ENCODE measurements around the gene NR6A1.

NR6A1 gene

GRCh38 chr9:124803911-124804310, 32.8 kb upstream of the NR6A1 start:
- Mint-ChIP-seq H3K9me3 (no peaks in the 10 kb centered on the region), H3K27me3 (peaks cover 2% of the 10 kb centered on the region), H3K36me3 (ENCODE audit: low read depth) (no peaks in the 10 kb centered on the region), H3K4me1 (ENCODE audit: low read depth) (peaks cover 47% of the 10 kb centered on the region), H3K4me3 (no peak overlapping the region), H3K27ac (peak overlapping the region; percentile 95)
- intact Hi-C loops (cut with micrococcal nuclease): no loop called here

- no peaks in the 10 kb centered on the region for H3K9me3 Mint-ChIP-seq
- intact Hi-C loops (cut with micrococcal nuclease): no loop called here
- no peaks in the 10 kb centered on the region for H3K36me3 Mint-ChIP-seq (ENCODE audit: low read depth)
- peaks cover 2% of the 10 kb centered on the region for H3K27me3 Mint-ChIP-seq
- no peak overlapping the region for H3K4me3 Mint-ChIP-seq
- peak overlapping the region; percentile 95 for H3K27ac Mint-ChIP-seq
- H3K4me1 Mint-ChIP-seq (ENCODE audit: low read depth): peaks cover 47% of the 10 kb centered on the region
Measured at GRCh38 chr9:124802426-124802825, 31.3 kb upstream of the NR6A1 start.

DNA sequence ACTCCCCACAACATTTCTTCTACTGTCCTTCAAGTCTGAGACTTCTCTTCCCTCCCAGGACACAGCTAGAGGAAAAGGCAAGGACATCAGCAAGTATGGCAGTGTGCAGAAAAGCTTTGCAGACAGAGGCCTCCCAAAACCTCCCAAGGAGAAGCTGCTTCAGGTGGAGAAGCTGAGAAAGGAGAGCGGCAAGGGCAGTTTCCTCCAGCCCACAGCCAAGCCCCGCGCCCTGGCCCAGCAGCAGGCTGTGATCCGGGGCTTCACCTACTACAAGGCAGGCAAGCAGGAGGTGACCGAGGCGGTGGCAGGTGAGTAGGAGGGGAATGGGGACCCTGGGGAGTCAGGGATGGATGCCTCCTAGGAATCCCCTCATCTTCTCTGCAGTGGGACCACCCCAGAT, 30.2 kb upstream of the NR6A1 start:
- intact Hi-C loops (cut with micrococcal nuclease): no loop called here
- Mint-ChIP-seq H3K4me3 (no peak overlapping the region), H3K27ac (peak overlapping the region; percentile 95), H3K27me3 (peaks cover 2% of the 10 kb centered on the region), H3K9me3 (no peaks in the 10 kb centered on the region), H3K4me1 (ENCODE audit: low read depth) (peaks cover 47% of the 10 kb centered on the region), H3K36me3 (ENCODE audit: low read depth) (no peaks in the 10 kb centered on the region)

DNA sequence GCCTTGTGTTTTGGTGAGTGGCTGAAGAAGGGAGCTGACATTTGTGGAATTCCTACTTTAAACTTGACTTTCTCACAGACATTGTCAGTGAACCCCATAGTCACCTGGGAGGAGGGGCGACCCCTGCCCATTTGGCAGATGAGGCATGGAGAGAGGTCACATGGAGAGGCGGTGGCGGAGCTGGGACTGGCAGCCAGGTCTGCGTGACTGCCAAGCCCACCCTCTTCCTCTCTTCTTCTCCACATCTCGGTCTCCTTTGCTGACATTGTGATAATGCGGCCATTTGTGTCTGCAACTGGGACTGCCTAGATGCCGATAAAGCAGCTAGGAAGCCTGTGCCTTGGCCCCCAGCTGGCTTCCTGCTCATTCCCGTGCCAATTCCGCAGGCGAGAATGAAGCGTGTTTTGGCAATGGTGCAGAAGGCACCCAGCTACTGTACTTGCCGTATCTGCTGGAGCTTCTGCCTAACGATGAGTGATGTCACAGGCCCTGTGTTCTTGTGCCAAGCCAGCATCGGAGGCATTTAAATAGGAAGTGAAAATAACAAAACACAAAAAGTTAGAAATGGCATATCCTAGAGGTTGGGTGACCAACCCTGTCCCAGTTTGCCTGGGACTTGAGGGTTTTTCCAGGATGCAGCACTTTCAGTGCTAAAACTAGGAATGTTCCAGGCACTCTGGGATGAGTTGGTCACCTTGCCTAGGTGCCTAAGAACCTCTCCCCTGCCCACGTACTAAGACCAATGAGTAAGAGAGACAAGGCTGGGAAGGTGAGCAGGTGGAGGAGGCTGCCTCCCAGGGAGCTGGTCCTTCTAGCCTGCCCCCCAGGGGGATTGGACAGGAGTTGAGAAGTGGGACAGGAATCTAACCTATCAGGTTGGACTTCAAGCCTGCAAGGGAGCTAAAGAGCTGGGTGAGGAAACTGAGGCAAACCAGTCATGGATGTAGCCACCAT, 29.5 kb upstream of the NR6A1 start:
- H3K27ac Mint-ChIP-seq: peak overlapping the region; percentile 95
- H3K4me1 Mint-ChIP-seq (ENCODE audit: low read depth): peaks cover 47% of the 10 kb centered on the region
- no peaks in the 10 kb centered on the region for H3K9me3 Mint-ChIP-seq
- H3K36me3 Mint-ChIP-seq (ENCODE audit: low read depth): no peaks in the 10 kb centered on the region
- peaks cover 2% of the 10 kb centered on the region for H3K27me3 Mint-ChIP-seq
- intact Hi-C loops (cut with micrococcal nuclease): no loop called here
- peak overlapping the region; percentile 18 for H3K4me3 Mint-ChIP-seq

- Mint-ChIP-seq H3K4me1 (ENCODE audit: low read depth) (peaks cover 47% of the 10 kb centered on the region), H3K27me3 (peaks cover 5% of the 10 kb centered on the region), H3K9me3 (no peaks in the 10 kb centered on the region), H3K4me3 (no peak overlapping the region), H3K36me3 (ENCODE audit: low read depth) (no peaks in the 10 kb centered on the region), H3K27ac (peak overlapping the region; percentile 95)
- intact Hi-C loops (cut with micrococcal nuclease): no loop called here
Measured at GRCh38 chr9:124799274-124800006, 28.3 kb upstream of the NR6A1 start.

DNA sequence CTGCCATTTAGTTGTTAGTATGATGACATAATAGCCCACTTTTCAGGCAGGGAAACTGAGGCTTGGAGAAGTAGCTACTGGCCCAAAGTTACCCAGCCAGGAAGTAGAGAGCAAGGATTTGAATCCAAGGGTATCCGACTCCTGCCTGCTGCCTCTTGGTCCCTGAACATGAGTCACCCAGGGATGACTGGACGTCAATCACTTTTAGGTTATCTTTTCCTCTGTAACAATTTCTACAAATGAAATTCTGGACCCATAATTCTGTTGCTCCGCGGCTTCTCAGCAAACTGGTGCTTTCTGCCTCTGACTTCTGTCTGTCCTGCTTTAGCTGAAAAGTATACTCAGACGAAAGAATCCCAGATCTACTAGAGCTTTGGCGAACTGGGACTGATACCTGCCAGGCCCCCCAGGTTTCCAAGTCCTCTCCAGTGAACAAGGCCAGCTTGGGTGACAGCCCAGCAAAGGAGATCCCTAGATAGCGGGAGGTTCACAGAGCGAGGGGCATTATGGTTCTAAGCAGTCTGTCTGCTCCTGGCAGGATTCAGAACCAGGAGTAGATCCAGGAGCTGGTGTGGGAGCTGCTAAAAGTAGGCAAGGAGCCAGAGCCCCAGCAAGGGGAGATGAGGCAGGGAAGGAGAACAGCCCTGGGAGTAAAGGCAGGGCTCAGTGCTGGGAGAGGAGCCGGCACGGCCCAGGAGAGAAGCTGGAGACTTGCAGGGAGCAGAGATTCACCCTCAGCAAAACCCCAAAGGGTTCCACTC, 26.4 kb upstream of the NR6A1 start:
- peak overlapping the region; percentile 95 for H3K27ac Mint-ChIP-seq
- no peaks in the 10 kb centered on the region for H3K9me3 Mint-ChIP-seq
- H3K36me3 Mint-ChIP-seq (ENCODE audit: low read depth): no peaks in the 10 kb centered on the region
- intact Hi-C loops (cut with micrococcal nuclease): no loop called here
- peaks cover 35% of the 10 kb centered on the region for H3K4me1 Mint-ChIP-seq (ENCODE audit: low read depth)
- H3K4me3 Mint-ChIP-seq: no peak overlapping the region
- H3K27me3 Mint-ChIP-seq: peaks cover 5% of the 10 kb centered on the region

DNA sequence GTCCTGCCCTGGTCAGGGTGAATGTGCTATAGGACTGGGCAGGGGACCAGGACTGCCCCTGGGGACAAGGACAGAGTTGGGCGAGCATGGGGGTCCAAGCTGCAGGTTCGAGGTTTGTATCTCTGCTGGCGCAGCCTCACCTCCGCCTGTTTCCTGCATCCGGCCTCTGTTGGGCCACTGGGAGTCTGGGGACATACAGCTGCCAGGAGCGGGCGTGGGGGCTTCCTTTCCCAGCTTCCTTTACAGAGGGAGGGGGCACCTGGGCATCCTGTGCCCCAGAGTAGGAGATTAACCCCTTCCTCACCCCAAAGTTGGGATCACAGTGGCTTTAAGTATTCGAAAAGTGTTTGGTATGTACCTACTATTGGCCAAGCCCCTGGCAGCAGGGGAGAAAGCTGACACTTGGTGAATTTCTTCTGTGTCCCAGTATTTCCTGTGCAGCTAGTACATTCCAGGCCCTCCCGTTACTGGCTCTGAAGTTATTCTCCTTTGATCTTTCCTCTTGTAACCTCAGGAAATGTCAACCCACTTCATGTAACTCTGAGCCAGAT, 24.8 kb upstream of the NR6A1 start:
- Mint-ChIP-seq H3K9me3 (no peaks in the 10 kb centered on the region), H3K36me3 (ENCODE audit: low read depth) (no peaks in the 10 kb centered on the region), H3K27ac (peak overlapping the region; percentile 95), H3K27me3 (peaks cover 9% of the 10 kb centered on the region), H3K4me1 (ENCODE audit: low read depth) (peaks cover 22% of the 10 kb centered on the region), H3K4me3 (no peak overlapping the region)
- intact Hi-C loops (cut with micrococcal nuclease): no loop called here

DNA sequence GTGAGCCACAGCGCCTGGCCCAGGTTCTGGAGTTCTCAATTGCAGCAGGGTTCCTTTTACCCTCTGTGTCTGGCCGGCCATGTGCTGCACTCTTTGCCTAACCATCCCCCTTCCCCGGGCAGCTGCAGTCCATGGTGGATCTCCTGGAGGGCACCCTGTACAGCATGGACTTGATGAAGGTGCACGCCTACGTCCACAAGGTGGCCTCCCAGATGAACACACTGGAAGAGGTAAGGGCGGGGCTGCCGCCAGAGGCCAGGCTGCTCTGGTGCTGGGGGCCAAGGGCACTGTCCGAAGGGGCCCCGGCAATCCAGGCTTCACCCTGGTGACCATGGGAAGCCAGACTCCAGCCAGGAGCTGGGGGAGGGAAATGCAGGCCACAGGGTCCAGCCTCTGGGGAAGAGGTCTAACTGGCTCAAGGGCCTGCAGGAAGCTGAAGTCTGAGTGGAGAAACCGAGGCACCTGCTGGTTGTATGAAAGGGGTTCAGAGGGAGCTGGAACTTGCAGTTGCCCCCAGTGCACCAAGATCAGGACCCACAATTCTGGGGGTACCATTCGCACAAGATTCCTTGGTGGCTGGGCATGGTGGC, 23.9 kb upstream of the NR6A1 start:
- Mint-ChIP-seq H3K27me3 (peaks cover 9% of the 10 kb centered on the region), H3K4me1 (ENCODE audit: low read depth) (peaks cover 15% of the 10 kb centered on the region), H3K9me3 (no peaks in the 10 kb centered on the region), H3K36me3 (ENCODE audit: low read depth) (no peaks in the 10 kb centered on the region), H3K27ac (peak overlapping the region; percentile 95), H3K4me3 (no peak overlapping the region)
- intact Hi-C loops (cut with micrococcal nuclease): no loop called here

DNA sequence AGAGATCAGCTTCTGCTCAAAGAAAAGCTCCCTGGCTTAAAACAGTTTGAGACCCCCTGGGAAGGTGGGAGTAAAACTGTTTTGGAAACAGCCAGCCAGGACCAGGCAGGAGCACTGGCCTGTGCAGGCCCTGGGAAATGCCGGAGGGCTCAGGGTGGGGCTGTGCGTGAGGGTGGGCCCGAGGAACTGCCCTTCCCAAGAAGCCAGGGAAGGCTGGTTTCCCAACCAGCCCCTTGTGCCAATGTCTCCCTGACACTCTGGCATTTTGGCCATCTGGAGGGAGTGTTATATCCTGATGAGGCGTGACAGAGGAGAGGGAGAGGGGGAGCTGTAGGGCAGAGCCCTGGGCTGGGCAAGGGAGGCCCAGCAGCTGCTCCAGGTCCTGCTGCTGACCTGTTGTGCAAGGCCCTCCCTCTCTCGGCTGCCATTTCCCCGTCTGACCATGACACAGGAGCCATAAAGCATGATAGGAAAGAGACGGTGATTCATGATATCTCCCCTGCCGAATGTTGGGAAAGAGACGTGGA, 22.0 kb upstream of the NR6A1 start:
- Mint-ChIP-seq H3K36me3 (ENCODE audit: low read depth) (no peaks in the 10 kb centered on the region), H3K4me1 (ENCODE audit: low read depth) (peaks cover 5% of the 10 kb centered on the region), H3K9me3 (no peaks in the 10 kb centered on the region), H3K27me3 (peaks cover 10% of the 10 kb centered on the region), H3K27ac (peak overlapping the region; percentile 42), H3K4me3 (no peak overlapping the region)
- intact Hi-C loops (cut with micrococcal nuclease): no loop called here

DNA sequence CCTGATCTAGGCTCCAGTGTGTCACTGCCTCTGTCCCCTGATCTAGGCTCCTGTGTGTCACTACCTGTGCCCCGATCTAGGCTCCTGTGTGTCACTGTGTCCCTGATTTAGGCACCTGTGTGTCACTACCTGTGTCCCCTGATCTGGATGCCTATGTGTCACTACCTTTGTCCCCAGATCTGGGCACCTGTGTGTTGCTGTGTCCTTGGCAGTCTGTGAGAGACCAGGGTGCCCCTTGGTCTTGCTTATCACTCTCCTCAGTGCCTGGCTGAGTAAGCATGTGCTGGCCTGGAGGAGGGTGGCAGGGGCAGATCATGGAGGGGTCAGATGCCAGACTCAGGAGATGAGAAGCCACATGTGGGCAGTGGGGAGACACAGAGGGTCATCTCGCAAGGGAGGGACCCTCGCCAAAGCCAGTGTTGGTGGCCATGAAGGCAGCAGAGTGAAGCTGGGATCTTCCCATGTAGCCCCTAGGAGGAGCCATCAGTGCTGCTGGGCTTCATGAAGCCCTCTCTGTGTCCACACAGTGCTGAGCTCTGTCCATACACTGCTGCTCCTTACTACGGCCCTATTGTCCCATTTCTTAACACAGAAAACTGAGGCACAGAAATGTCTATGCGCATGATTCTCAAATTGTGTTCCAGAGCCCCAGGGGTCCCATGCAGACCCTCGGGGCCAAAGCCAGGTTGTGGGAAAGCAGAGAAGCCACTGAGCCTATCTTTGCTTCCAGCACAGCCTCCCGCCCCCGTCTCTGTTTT, 21.3 kb upstream of the NR6A1 start:
- intact Hi-C loops (cut with micrococcal nuclease): no loop called here
- Mint-ChIP-seq H3K9me3 (no peaks in the 10 kb centered on the region), H3K4me3 (no peak overlapping the region), H3K27me3 (peaks cover 10% of the 10 kb centered on the region), H3K27ac (peak overlapping the region; percentile 42), H3K4me1 (ENCODE audit: low read depth) (peaks cover 5% of the 10 kb centered on the region), H3K36me3 (ENCODE audit: low read depth) (no peaks in the 10 kb centered on the region)

- H3K9me3 Mint-ChIP-seq: no peaks in the 10 kb centered on the region
Measured at GRCh38 chr9:124790801-124791505, 19.8 kb upstream of the NR6A1 start.

DNA sequence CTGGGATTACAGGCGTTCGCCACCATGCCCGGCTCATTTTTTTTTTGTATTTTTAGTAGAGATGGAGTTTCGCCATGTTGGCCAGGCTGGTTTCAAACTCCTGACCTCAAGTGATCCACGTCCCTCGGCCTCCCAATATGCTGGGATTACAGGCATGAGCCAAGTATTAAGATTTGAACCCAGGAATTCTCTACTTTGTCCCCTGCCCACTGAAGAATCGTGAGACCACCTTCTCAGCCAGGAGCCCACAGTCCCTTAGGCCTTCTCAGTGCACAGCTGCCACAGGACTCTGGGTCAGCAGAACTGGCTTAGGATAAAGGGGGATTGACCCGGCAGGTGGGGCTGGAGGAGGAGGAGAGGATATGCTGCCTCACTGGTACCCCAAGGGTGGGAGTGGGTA, 19.2 kb upstream of the NR6A1 start:
- intact Hi-C loops (cut with micrococcal nuclease): no loop called here
- H3K27me3 Mint-ChIP-seq: peaks cover 10% of the 10 kb centered on the region
- no peak overlapping the region for H3K4me3 Mint-ChIP-seq
- peaks cover 5% of the 10 kb centered on the region for H3K4me1 Mint-ChIP-seq (ENCODE audit: low read depth)
- no peaks in the 10 kb centered on the region for H3K9me3 Mint-ChIP-seq
- H3K36me3 Mint-ChIP-seq (ENCODE audit: low read depth): no peaks in the 10 kb centered on the region
- no peak overlapping the region for H3K27ac Mint-ChIP-seq

More at GRCh38 chr9:124790801-124791505, 19.8 kb upstream of the NR6A1 start:
- Mint-ChIP-seq H3K36me3 (ENCODE audit: low read depth) (no peaks in the 10 kb centered on the region), H3K4me3 (no peak overlapping the region), H3K4me1 (ENCODE audit: low read depth) (peaks cover 5% of the 10 kb centered on the region), H3K27me3 (peaks cover 10% of the 10 kb centered on the region), H3K27ac (no peak overlapping the region)
- intact Hi-C loops (cut with micrococcal nuclease): no loop called here

Data from dendritic cell treated with granulocyte-macrophage colony-stimulating factor and Interleukin-4, amounts not matched to agents 40 ng/mL and 50 ng/mL, for 4 days (primary cell).